GM12878 (cell line): ENCODE results near the gene HEPHL1. TPM values are rescaled to one million over a fixed set of nuclear protein-coding genes. Genes with fewer than 3 reads are reported as not detected.

Experiments used
- ASH2L ChIP-seq: fragments of 300-600, 200-600 bp; sonication (generic); IDR thresholded peaks from 2 replicates; pipeline ENCODE4 v1.6.1; 2017; ENCODE audit warnings: low read depth, mild to moderate bottlenecking, borderline replicate concordance
- BCL11A ChIP-seq: IDR thresholded peaks from 2 replicates; pipeline ENCODE4 v1.6.1; 2011; ENCODE audit warnings: low read depth, low read length
- IKZF2 ChIP-seq, 2 experiments: fragments of 450-650 bp; IDR thresholded peaks; 2 replicates each; pipeline ENCODE4 v1.6.1; 2017; ENCODE audit warnings: mild to moderate bottlenecking in 2 of 2, moderate library complexity in 2 of 2
- IRF4 ChIP-seq: IDR thresholded peaks from 2 replicates; pipeline ENCODE4 v1.6.1; 2011; ENCODE audit warnings: low read depth, low read length
- POU2F2 ChIP-seq: IDR thresholded peaks from 3 replicates; pipeline ENCODE4 v1.6.1; 2011; ENCODE audit warnings: low read depth, mild to moderate bottlenecking, low read length, borderline replicate concordance
- TCF3 ChIP-seq: IDR thresholded peaks from 2 replicates; pipeline ENCODE4 v1.6.1; 2012; ENCODE audit warnings: low read depth, mild to moderate bottlenecking, low read length, borderline replicate concordance; ENCODE audit not compliant: insufficient read depth
- polyA plus RNA-seq, 11 experiments: library from polyadenylated mRNA; depleted of rRNA in 4 of 11; unstranded in 6 of 11; stranded (reverse) in 5 of 11; fragments of >200 nt; fragmentation: Nextera tagmentation in 4 of 11; fragmentation: Illumina TruSeq in 1 of 11; extraction: Ambion mirVana in 4 of 11; extraction: Trizol in 1 of 11; gene quantifications; 1 replicate in 1 of 11; 2 replicates in 10 of 11; pipeline versions ENCODE4 v1.2.1 to v1.2.3, GENCODE V29; 2011 to 2016; ENCODE audit warnings: inconsistent platforms in 2 of 11, missing spikeins in 2 of 11, low read depth in 1 of 11
- total RNA-seq, 4 experiments: library from RNA; depleted of rRNA in 3 of 4; stranded (reverse); fragments of >200 nt in 3 of 4; fragmentation: Illumina TruSeq in 1 of 4; extraction: Trizol in 1 of 4; gene quantifications; 2 replicates each; pipeline versions ENCODE4 v1.2.1 to v1.2.3, GENCODE V29; 2013 to 2021
- TF ChIP-seq, protein P1 (sequence below): fragments of 450-650 bp; conservative IDR thresholded peaks from 2 replicates; pipeline ENCODE4 v1.6.1; 2017; ENCODE audit warnings: mild to moderate bottlenecking, moderate library complexity
- TF ChIP-seq, protein P2 (sequence below), 3 experiments: IDR thresholded peaks in 2 of 3; conservative IDR thresholded peaks in 1 of 3; 2 replicates each; pipeline ENCODE4 v1.5.1; 2011; ENCODE audit warnings: low read depth in 3 of 3, low read length in 3 of 3, mild to moderate bottlenecking in 3 of 3, control low read depth in 2 of 3, moderate library complexity in 2 of 3, inconsistent platforms in 1 of 3, mixed read lengths in 1 of 3; ENCODE audit not compliant: control insufficient read depth in 2 of 3, insufficient read depth in 1 of 3; ENCODE audit errors: extremely low read depth in 1 of 3

The HEPHL1 gene
- total and polyA plus RNA-seq, 10 of the 15 experiments (the other 5 are each of a cell fraction or from before 2014, with no cell fraction given), result 0.02 to 0.08 (median 0.05) TPM; not detected in 6

DNA sequence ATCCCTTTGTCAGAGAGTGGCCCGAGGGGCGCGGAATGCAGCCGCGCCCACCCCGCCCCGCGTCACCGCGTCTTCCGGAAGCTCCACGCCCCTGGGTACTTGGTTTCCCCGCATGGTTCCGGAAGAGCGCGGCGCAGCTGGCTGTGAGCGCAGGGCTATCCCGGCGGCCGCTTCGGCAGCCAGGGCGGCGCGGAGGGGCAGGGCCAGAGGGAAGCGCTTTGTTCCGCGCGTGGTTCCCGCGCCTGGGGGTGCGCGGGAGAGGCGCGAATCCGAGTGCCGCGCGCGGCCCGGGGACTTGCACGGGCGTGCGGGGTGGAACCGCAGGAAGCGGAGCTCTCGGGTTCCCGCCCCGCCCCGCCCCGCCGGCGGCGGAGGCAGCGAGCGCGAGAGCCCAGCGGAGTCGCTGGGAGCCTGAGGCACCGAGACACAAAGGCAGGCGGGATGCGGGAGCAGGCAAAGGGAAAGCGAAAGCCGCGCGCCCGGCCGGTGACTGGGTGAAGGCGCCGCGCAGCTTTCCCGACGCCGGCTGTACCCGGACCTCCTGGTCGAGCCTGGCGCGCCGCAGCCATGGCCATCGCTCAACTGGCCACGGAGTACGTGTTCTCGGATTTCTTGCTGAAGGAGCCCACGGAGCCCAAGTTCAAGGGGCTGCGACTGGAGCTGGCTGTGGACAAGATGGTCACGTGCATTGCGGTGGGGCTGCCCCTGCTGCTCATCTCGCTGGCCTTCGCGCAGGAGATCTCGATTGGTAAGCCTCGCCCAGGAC, 107.8 kb downstream of the HEPHL1 start, which contains the start of gene PANX1 (continued):
- TF ChIP-seq, protein P1, sequence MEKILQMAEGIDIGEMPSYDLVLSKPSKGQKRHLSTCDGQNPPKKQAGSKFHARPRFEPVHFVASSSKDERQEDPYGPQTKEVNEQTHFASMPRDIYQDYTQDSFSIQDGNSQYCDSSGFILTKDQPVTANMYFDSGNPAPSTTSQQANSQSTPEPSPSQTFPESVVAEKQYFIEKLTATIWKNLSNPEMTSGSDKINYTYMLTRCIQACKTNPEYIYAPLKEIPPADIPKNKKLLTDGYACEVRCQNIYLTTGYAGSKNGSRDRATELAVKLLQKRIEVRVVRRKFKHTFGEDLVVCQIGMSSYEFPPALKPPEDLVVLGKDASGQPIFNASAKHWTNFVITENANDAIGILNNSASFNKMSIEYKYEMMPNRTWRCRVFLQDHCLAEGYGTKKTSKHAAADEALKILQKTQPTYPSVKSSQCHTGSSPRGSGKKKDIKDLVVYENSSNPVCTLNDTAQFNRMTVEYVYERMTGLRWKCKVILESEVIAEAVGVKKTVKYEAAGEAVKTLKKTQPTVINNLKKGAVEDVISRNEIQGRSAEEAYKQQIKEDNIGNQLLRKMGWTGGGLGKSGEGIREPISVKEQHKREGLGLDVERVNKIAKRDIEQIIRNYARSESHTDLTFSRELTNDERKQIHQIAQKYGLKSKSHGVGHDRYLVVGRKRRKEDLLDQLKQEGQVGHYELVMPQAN, result 0 out of 2 replicates have a peak, but pooled peaks have one; percentile 71
- TF ChIP-seq, protein P2, sequence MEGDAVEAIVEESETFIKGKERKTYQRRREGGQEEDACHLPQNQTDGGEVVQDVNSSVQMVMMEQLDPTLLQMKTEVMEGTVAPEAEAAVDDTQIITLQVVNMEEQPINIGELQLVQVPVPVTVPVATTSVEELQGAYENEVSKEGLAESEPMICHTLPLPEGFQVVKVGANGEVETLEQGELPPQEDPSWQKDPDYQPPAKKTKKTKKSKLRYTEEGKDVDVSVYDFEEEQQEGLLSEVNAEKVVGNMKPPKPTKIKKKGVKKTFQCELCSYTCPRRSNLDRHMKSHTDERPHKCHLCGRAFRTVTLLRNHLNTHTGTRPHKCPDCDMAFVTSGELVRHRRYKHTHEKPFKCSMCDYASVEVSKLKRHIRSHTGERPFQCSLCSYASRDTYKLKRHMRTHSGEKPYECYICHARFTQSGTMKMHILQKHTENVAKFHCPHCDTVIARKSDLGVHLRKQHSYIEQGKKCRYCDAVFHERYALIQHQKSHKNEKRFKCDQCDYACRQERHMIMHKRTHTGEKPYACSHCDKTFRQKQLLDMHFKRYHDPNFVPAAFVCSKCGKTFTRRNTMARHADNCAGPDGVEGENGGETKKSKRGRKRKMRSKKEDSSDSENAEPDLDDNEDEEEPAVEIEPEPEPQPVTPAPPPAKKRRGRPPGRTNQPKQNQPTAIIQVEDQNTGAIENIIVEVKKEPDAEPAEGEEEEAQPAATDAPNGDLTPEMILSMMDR (IDR thresholded peaks at IDR 0.05 in 2 of 3, conservative IDR thresholded peaks at IDR 0.05 in 1 of 3; ENCODE audit: control insufficient read depth in 2 of 3, extremely low read depth in 1 of 3, insufficient read depth in 1 of 3, low read depth in 3 of 3, low read length in 3 of 3), result no peak
- TF ChIP-seq ASH2L (peak; percentile 98; the same call in 1 of the 2 replicates), POU2F2 (no peak), IKZF2 (IDR thresholded peaks at IDR 0.05) (no peak), TCF3 (0 out of 2 replicates have a peak, but pooled peaks have one; percentile 71), BCL11A (no peak), IRF4 (no peak)
